Suprapubic skin (tissue), 4 donors: Measurements from ENCODE around the gene AMDHD2. TPM values are rescaled to one million over a fixed set of nuclear protein-coding genes. Genes with fewer than 3 reads are reported as not detected.
"Not testable (repeated sequence)": the region's sequence is repeated elsewhere in the genome, so short reads cannot be mapped to it uniquely, and the experiment has no call there.

ENCODE experiments used
- DNase-seq, 2 donors: peaks; one replicate each; pipeline ENCODE4 v3.0.0-alpha.2; 2019; ENCODE audit warnings: low spot score in 2 of 2
- H3K27ac ChIP-seq: fragments of 200-600 bp; sonication (generic); one replicate; pipeline ENCODE4 v1.5.1; 2019
- H3K27me3 ChIP-seq: fragments of 200-600 bp; sonication (generic); one replicate; pipeline ENCODE4 v1.5.1; 2019
- H3K36me3 ChIP-seq: fragments of 200-600 bp; sonication (generic); one replicate; pipeline ENCODE4 v1.5.1; 2019
- H3K4me1 ChIP-seq: fragments of 200-600 bp; sonication (generic); one replicate; pipeline ENCODE4 v1.5.1; 2019
- H3K4me3 ChIP-seq: fragments of 200-600 bp; sonication (generic); one replicate; pipeline ENCODE4 v1.5.1; 2019; ENCODE audit warnings: mild to moderate bottlenecking
- H3K9me3 ChIP-seq: fragments of 200-600 bp; sonication (generic); one replicate; pipeline ENCODE4 v1.5.1; 2019
- CTCF ChIP-seq, 2 donors: fragments of 200-600 bp in 1 of 2; fragments of 450-650 bp in 1 of 2; sonication (generic) in 1 of 2; IDR thresholded peaks; one replicate each; pipeline ENCODE4 v1.5.1; 2016 to 2019; ENCODE audit warnings: antibody characterized with exemption in 2 of 2, mild to moderate bottlenecking in 1 of 2, moderate library complexity in 1 of 2
- EP300 ChIP-seq: sonication (generic); formaldehyde crosslinking; IDR thresholded peaks from one replicate; pipeline ENCODE4 v1.6.1; 2017; ENCODE audit warnings: antibody characterized with exemption
- POLR2A ChIP-seq, 2 donors: fragments of 450-650 bp; IDR thresholded peaks; one replicate each; pipeline ENCODE4 v1.6.1; 2017; ENCODE audit warnings: antibody characterized with exemption in 2 of 2, mild to moderate bottlenecking in 2 of 2, moderate library complexity in 2 of 2
- POLR2AphosphoS5 ChIP-seq, 3 donors: sonication (generic); formaldehyde crosslinking; IDR thresholded peaks; one replicate each; pipeline ENCODE4 v1.6.1; 2017; ENCODE audit warnings: antibody characterized with exemption in 3 of 3
- WGBS: methylation state at CpG from one replicate; pipeline ENCODE4 v1.1.5; 2018; 5-methylcytosine and 5-hydroxymethylcytosine counted together
- total RNA-seq, 4 donors: library from RNA; depleted of rRNA; stranded (reverse); fragments of >200 nt; gene quantifications; one replicate each; pipeline ENCODE4 v1.1.0, GENCODE V29; 2016

The AMDHD2 gene
- total RNA-seq, 4 donors from 2014 or later = 27.0 to 42.7 (median 38.0) TPM

- H3K36me3 ChIP-seq = no peaks in the 10 kb centered on the region
- H3K27ac ChIP-seq = peak within 1 kb of the TSS; percentile 85
- peak; percentile 94 to 96 for DNase-seq
- H3K4me1 ChIP-seq = peaks cover 49% of the 10 kb centered on the region
- no peaks in the 10 kb centered on the region for H3K9me3 ChIP-seq
- H3K4me3 ChIP-seq = peak within 1 kb of the TSS; percentile 64
- H3K27me3 ChIP-seq = no peaks in the 10 kb centered on the region
- WGBS = 0% methylated on average over 4 of the region's 126 CpGs
- TF ChIP-seq EP300 (no peak), POLR2AphosphoS5 (IDR thresholded peaks at IDR 0.05) (no peak), POLR2A (IDR thresholded peaks at IDR 0.05) (peak in 1 of 2 donors; percentile 48), CTCF (IDR thresholded peaks at IDR 0.05) (no peak)
Measured at GRCh38 chr16:2537451-2538379, 17.5 kb downstream of the AMDHD2 start, which contains the start of gene PDPK1. Gene PDPK1, plus strand, starts transcription at chr16:2538021. Its CDS starts 92 bp downstream, at chr16:2538113.

GRCh38 chr16:2539192-2539844 is 19.1 kb downstream of the AMDHD2 start:
- not testable (repeated sequence) for H3K9me3 ChIP-seq, H3K27ac ChIP-seq, DNase-seq, H3K36me3 ChIP-seq, H3K27me3 ChIP-seq
- Histone ChIP-seq H3K4me3 (peak overlapping the region; percentile 64), H3K4me1 (peaks cover 49% of the 10 kb centered on the region)
- 80% methylated on average over 24 of the region's 24 CpGs for WGBS

- H3K4me1 ChIP-seq = peaks cover 49% of the 10 kb centered on the region
Measured at GRCh38 chr16:2539845-2540458, 19.8 kb downstream of the AMDHD2 start.

GRCh38 chr16:2540912-2541311 is 20.7 kb downstream of the AMDHD2 start:
- not testable (repeated sequence) for H3K27ac ChIP-seq, H3K9me3 ChIP-seq, H3K4me3 ChIP-seq, H3K27me3 ChIP-seq, DNase-seq, H3K36me3 ChIP-seq
- WGBS = 73% methylated on average over 4 of the region's 4 CpGs
- peaks cover 47% of the 10 kb centered on the region for H3K4me1 ChIP-seq

More at GRCh38 chr16:2539845-2540458, 19.8 kb downstream of the AMDHD2 start:
- WGBS = 49% methylated on average over 6 of the region's 14 CpGs
- not testable (repeated sequence) for H3K36me3 ChIP-seq, H3K4me3 ChIP-seq, H3K27me3 ChIP-seq, H3K9me3 ChIP-seq, H3K27ac ChIP-seq, DNase-seq
- TF ChIP-seq CTCF (IDR thresholded peaks at IDR 0.05) = peak in 1 of 2 donors; percentile 31

GRCh38 chr16:2541409-2541808 is 21.2 kb downstream of the AMDHD2 start:
- not testable (repeated sequence) for H3K36me3 ChIP-seq, DNase-seq, H3K4me3 ChIP-seq, H3K9me3 ChIP-seq, H3K27ac ChIP-seq, H3K27me3 ChIP-seq
- 56% methylated on average over 5 of the region's 6 CpGs for WGBS
- peaks cover 47% of the 10 kb centered on the region for H3K4me1 ChIP-seq

GRCh38 chr16:2543771-2544170 is 23.6 kb downstream of the AMDHD2 start:
- H3K36me3 ChIP-seq, DNase-seq, H3K27me3 ChIP-seq, H3K4me3 ChIP-seq, H3K9me3 ChIP-seq, H3K27ac ChIP-seq: not testable (repeated sequence)
- 90% methylated on average over 14 of the region's 14 CpGs for WGBS
- peaks cover 37% of the 10 kb centered on the region for H3K4me1 ChIP-seq

GRCh38 chr16:2550283-2550878 is 30.2 kb downstream of the AMDHD2 start:
- H3K27me3 ChIP-seq, DNase-seq, H3K4me3 ChIP-seq, H3K9me3 ChIP-seq, H3K27ac ChIP-seq, H3K36me3 ChIP-seq: not testable (repeated sequence)
- peaks cover 11% of the 10 kb centered on the region for H3K4me1 ChIP-seq
- WGBS = 29% methylated on average over 1 of the region's 14 CpGs

GRCh38 chr16:2551420-2551889 is 31.3 kb downstream of the AMDHD2 start:
- H3K4me3 ChIP-seq = not testable (repeated sequence)
- 44% methylated on average over 16 of the region's 17 CpGs for WGBS

GRCh38 chr16:2554709-2555425 is 34.7 kb downstream of the AMDHD2 start:
- not testable (repeated sequence) for H3K4me1 ChIP-seq, H3K27ac ChIP-seq, H3K4me3 ChIP-seq, DNase-seq, H3K36me3 ChIP-seq, H3K9me3 ChIP-seq, H3K27me3 ChIP-seq
- no CpG with 5 or more reads among the region's 13 CpGs for WGBS

More at GRCh38 chr16:2551420-2551889, 31.3 kb downstream of the AMDHD2 start:
- not testable (repeated sequence) for H3K27me3 ChIP-seq, H3K9me3 ChIP-seq, H3K4me1 ChIP-seq, H3K36me3 ChIP-seq, H3K27ac ChIP-seq
- peak in 1 of 2 donors; percentile 18 for DNase-seq

- not testable (repeated sequence) for H3K36me3 ChIP-seq, H3K4me3 ChIP-seq, H3K27me3 ChIP-seq, H3K27ac ChIP-seq, H3K4me1 ChIP-seq, H3K9me3 ChIP-seq
- no CpG with 5 or more reads among the region's 15 CpGs for WGBS
- peak in 1 of 2 donors; percentile 73 for DNase-seq
Measured at GRCh38 chr16:2557150-2557549, 37.0 kb downstream of the AMDHD2 start.
